GM18526 (cell line): ENCODE measurements around the gene SH2D5.

ENCODE experiments used
- POLR2A ChIP-seq: IDR thresholded peaks from 3 replicates; pipeline ENCODE4 v1.6.1; 2011; ENCODE audit not compliant: insufficient read length; ENCODE audit errors: extremely low read depth

SH2D5 gene

GRCh38 chr1:20672265-20672632 lies 60.3 kb downstream of the SH2D5 start:
- TF ChIP-seq POLR2A = no peak

GRCh38 chr1:20670936-20671335 lies 61.6 kb downstream of the SH2D5 start:
- no peak for TF ChIP-seq POLR2A
